HFFc6 (cell line): ENCODE data around the gene NHSL2. TPM values are rescaled to one million over a fixed set of nuclear protein-coding genes. Genes with fewer than 3 reads are reported as not detected.

Source experiments
- DNase-seq: peaks from one replicate; pipeline ENCODE4 v3.0.0-alpha.2; 2018
- H3K27ac Mint-ChIP-seq: 2 replicates; pipeline ENCODE4 v1.8.0; 2020; ENCODE audit warnings: mild to moderate bottlenecking, mixed read lengths
- H3K27me3 Mint-ChIP-seq: 2 replicates; pipeline ENCODE4 v1.8.0; 2021; ENCODE audit warnings: mild to moderate bottlenecking, moderate library complexity, mixed read lengths; ENCODE audit not compliant: insufficient read depth
- H3K36me3 Mint-ChIP-seq: 2 replicates; pipeline ENCODE4 v1.8.0; 2021; ENCODE audit warnings: low read depth, mixed read lengths
- H3K4me1 Mint-ChIP-seq: 2 replicates; pipeline ENCODE4 v1.8.0; 2020; ENCODE audit warnings: low read depth, mixed read lengths
- H3K4me3 Mint-ChIP-seq: 2 replicates; pipeline ENCODE4 v1.8.0; 2020; ENCODE audit warnings: mild to moderate bottlenecking, moderate library complexity, mixed read lengths
- H3K9me3 Mint-ChIP-seq: 2 replicates; pipeline ENCODE4 v1.8.0; 2020; ENCODE audit warnings: mild to moderate bottlenecking, mixed read lengths
- total RNA-seq, 6 experiments: library from RNA; stranded (reverse); fragmentation: NEBNext Ultra II Directional; extraction: Animal tissue kit (Norgen Biotek cat#: 25700); gene quantifications; 2 replicates in 1 of 6; 3 replicates in 5 of 6; pipeline ENCODE4 v1.2.3, GENCODE V29; 2021
- TF ChIP-seq, protein P1 (sequence below): fragments of 200-600 bp; sonication (generic); IDR thresholded peaks from 2 replicates; pipeline ENCODE4 v1.5.0; 2021; ENCODE audit warnings: antibody characterized with exemption, mild to moderate bottlenecking

NHSL2 gene
- total RNA-seq, 6 experiments from 2014 or later: 0.28 to 1.1 (median 0.52) TPM

DNA sequence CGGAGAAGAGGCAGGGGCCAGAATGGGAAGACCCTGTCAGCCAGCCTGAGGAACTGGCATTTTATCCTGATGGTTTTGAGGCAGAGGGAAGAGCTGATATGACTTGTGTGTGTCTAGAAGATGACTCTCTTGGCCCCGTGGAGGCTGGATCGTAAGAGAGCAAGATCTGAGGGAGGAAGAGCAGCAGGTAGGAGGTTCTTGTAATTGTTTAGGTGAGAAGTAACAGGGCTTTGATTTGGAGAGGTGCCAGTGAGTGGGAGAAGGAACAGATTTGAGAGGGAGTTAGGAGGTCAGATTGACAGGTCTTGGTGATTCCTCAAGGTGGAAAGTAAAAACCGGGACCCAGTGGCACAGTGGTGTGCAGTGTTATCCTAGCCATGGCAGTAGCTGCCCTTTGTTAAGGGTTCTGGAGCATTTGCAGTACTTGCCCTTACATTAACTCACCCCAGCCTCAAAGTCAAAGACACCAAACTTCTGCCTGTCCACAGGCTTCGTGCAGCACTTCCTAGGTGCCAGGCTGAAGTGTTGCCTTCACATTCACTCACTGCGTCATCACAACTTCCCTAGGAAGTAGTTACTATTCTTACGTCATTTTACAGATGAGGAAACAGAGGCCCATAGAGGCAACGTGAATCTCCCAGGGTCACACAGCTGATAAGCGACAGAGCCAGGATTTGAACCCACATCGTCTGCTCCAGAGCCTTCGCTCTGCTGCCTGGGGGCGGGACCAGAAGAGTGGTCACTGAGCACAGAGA is 197.4 kb downstream of the NHSL2 start:
- Mint-ChIP-seq H3K9me3 (no peaks in the 10 kb centered on the region), H3K36me3 (no peaks in the 10 kb centered on the region), H3K4me1 (peaks cover 7% of the 10 kb centered on the region), H3K4me3 (no peak overlapping the region), H3K27me3 (peaks cover 12% of the 10 kb centered on the region), H3K27ac (no peak overlapping the region)
- TF ChIP-seq, protein P1, sequence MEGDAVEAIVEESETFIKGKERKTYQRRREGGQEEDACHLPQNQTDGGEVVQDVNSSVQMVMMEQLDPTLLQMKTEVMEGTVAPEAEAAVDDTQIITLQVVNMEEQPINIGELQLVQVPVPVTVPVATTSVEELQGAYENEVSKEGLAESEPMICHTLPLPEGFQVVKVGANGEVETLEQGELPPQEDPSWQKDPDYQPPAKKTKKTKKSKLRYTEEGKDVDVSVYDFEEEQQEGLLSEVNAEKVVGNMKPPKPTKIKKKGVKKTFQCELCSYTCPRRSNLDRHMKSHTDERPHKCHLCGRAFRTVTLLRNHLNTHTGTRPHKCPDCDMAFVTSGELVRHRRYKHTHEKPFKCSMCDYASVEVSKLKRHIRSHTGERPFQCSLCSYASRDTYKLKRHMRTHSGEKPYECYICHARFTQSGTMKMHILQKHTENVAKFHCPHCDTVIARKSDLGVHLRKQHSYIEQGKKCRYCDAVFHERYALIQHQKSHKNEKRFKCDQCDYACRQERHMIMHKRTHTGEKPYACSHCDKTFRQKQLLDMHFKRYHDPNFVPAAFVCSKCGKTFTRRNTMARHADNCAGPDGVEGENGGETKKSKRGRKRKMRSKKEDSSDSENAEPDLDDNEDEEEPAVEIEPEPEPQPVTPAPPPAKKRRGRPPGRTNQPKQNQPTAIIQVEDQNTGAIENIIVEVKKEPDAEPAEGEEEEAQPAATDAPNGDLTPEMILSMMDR: no peak
- DNase-seq: no peak

DNA sequence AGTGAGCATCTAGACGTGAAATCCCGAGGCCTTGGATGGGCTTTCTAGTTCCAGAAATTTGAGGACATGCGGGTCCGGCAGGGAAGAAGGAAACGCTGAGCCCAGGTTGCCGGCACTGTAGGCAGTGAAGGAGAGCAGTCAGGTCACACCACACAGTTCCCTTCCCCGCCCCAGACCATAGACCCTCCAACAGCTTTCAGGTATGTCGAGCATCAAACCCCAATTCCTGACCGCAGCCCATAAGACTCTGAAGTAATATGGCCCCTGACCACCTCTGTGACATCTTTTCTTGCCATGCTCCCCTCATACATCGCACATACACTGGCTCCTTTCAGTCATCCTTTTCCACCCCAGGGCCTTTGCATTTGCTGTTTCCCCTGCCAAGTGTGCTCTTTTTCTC is 198.0 kb downstream of the NHSL2 start:
- Mint-ChIP-seq H3K4me1 (peaks cover 7% of the 10 kb centered on the region), H3K9me3 (no peaks in the 10 kb centered on the region)

DNA sequence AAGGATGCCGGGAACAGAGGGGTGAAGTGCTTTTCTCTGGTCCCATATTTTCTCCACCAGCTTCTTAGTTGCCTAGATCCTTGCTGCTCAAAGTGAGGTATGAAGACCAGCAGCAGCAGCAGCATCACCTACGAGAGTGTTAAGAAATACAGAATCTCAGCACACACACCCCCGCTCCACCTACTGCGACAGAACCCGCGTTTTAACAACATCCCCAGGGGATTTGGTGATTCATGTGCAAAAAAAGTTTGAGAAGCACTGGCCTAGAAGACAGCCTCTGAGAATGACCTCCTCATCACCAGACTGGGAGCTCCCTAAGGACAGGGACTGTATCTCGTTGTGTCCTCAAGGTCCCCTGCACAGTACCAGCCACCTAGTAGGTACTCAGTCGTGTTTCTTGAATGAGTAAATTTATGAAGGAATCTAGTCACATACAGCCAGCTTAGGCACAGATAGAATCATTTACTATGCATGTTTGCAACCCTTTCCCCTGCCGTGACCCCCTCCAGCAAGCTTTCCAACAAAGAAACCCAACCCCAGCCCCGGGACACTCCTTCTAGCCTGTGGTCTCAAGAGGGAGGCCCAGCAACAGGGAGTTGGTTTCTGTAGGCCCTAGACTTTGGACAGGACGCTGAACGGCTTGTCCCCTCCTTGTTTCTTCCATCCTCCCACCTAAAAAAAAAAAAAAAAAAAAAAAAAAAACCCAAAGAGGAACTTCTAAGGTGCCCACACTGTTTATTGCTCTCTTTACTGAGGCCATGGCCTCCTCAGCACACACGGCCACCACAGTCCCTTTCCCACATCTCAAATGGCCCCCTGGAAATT is 199.6 kb downstream of the NHSL2 start:
- Mint-ChIP-seq H3K4me3 (no peak overlapping the region), H3K27me3 (peaks cover 12% of the 10 kb centered on the region), H3K27ac (no peak overlapping the region), H3K9me3 (no peaks in the 10 kb centered on the region), H3K36me3 (no peaks in the 10 kb centered on the region), H3K4me1 (peaks cover 7% of the 10 kb centered on the region)
- no peak for DNase-seq
- TF ChIP-seq, protein P1: no peak

More for the DNA sequence above, 198.0 kb downstream of the NHSL2 start:
- TF ChIP-seq, protein P1: no peak
- H3K36me3 Mint-ChIP-seq: no peaks in the 10 kb centered on the region
- peaks cover 10% of the 10 kb centered on the region for H3K27me3 Mint-ChIP-seq
- H3K4me3 Mint-ChIP-seq: no peak overlapping the region
- no peak for DNase-seq
- no peak overlapping the region for H3K27ac Mint-ChIP-seq

DNA sequence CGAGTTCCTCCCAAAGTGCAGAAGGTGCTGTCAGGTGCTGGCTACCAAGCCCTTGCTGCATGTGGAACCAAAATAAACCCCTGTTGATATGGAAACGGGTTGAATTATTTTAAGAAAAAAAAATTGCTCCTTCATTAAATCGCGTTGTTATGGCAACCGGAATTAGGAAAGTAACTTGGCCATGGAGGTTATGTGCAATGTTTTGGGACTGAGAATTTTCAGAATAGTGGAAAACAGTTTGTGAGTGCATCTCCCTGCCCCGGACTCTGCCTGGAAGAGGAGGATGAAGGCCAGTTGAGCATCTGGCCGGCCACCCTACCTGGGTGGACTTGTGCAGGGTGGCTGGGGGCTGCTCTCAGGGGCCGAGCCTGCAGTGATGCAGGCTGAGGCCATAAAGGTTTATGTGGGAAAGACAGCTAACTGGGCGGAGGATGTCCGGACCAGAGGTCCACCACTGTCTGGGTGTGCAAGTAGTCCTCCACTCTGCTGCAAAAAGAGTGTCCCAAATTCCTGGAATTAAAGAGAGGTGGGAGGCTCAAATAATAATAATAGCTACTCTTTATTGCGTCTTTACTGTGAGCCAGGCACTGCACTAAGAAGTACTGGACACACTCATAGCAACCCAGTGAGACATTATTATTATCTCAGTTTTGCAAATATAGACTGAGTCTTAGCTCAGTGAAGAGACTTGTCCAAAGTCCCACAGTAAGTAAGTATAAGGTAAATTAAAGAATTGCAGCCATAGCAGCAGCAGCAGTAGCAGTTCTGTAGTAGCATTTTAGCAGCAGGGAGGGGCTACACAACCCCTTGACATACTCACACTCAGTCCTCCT is 200.4 kb downstream of the NHSL2 start:
- H3K4me3 Mint-ChIP-seq: no peak overlapping the region
- TF ChIP-seq, protein P1: no peak
- no peak overlapping the region for H3K27ac Mint-ChIP-seq
- H3K4me1 Mint-ChIP-seq: peaks cover 7% of the 10 kb centered on the region
- no peaks in the 10 kb centered on the region for H3K9me3 Mint-ChIP-seq
- H3K27me3 Mint-ChIP-seq: peaks cover 12% of the 10 kb centered on the region
- H3K36me3 Mint-ChIP-seq: no peaks in the 10 kb centered on the region
- no peak for DNase-seq

DNA sequence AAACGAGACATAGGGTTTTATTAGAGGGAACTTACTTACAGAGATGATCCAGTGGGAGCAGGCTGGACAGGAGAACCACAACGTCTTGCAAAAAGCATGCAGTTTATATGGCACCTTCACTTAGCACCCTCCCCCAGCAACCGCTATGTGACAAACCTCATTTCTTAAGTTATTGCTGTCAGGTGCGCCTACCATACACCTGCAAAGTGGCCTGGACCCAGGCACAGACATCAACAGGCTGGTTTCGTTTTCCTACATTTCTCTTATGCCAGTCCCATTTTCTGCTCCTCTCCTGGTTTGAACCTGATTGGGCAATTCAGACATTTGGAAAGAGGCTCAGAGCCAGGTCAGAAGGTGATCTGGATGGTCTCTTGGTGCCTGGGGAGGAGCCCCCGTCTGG is 202.8 kb downstream of the NHSL2 start:
- TF ChIP-seq, protein P1: no peak
- no peak for DNase-seq
- Mint-ChIP-seq H3K9me3 (no peaks in the 10 kb centered on the region), H3K27ac (no peak overlapping the region), H3K36me3 (no peaks in the 10 kb centered on the region), H3K4me3 (no peak overlapping the region), H3K27me3 (peaks cover 15% of the 10 kb centered on the region), H3K4me1 (no peaks in the 10 kb centered on the region)
